NB4 (cell line): Measurements from ENCODE around the gene TSHZ2.

ENCODE experiments used
- CTCF ChIP-seq: IDR thresholded peaks from one replicate; pipeline ENCODE4 v1.5.1; 2012; ENCODE audit warnings: low read depth, low read length
- MAX ChIP-seq: IDR thresholded peaks from 2 replicates; pipeline ENCODE4 v1.6.1; 2011; ENCODE audit warnings: low read depth, low read length
- POLR2A ChIP-seq: IDR thresholded peaks from 2 replicates; pipeline ENCODE4 v1.6.1; 2011; ENCODE audit warnings: mild to moderate bottlenecking; ENCODE audit not compliant: insufficient read length; ENCODE audit errors: extremely low read depth

- TF ChIP-seq CTCF (no peak), MAX (no peak), POLR2A (no peak)
Measured at GRCh38 chr20:53306192-53306805, 334.1 kb downstream of the TSHZ2 start.
